Neural cell (in vitro differentiated cells): ENCODE data around the gene SLC2A10. TPM values are rescaled to one million over a fixed set of nuclear protein-coding genes. Genes with fewer than 3 reads are reported as not detected.

Experiments used
- H2AFZ ChIP-seq: fragments of 200-600, 300-800 bp; sonication (generic), shearing (Covaris generic); 2 replicates; pipeline ENCODE4 v1.6.0; 2014; ENCODE audit warnings: low read depth, mild to moderate bottlenecking, antibody characterized with exemption, low read length, moderate library complexity
- H3F3A ChIP-seq: fragments of 200-600 bp; shearing (Covaris generic); 2 replicates; pipeline ENCODE4 v1.6.1; 2016; ENCODE audit warnings: mild to moderate bottlenecking, moderate library complexity, mixed read lengths, antibody characterized with exemption, low read length; ENCODE audit not compliant: insufficient read depth, poor library complexity, severe bottlenecking
- H3K27ac ChIP-seq: fragments of 200-600, 300-800 bp; sonication (generic), shearing (Covaris generic); 2 replicates; pipeline ENCODE4 v1.5.1; 2014; ENCODE audit warnings: mild to moderate bottlenecking, low read length, moderate library complexity
- H3K27me3 ChIP-seq: fragments of 300-800, 200-600 bp; sonication (generic), shearing (Covaris generic); 2 replicates; pipeline ENCODE4 v1.6.0; 2014; ENCODE audit warnings: mild to moderate bottlenecking, low read depth, low read length, moderate library complexity; ENCODE audit not compliant: insufficient read depth
- H3K36me3 ChIP-seq: fragments of 300-800, 200-600 bp; sonication (generic), shearing (Covaris generic); 2 replicates; pipeline ENCODE4 v1.5.1; 2014; ENCODE audit warnings: mild to moderate bottlenecking, antibody characterized with exemption, low read length, moderate library complexity; ENCODE audit not compliant: insufficient read depth
- H3K4me2 ChIP-seq: fragments of 300-800, 200-600 bp; sonication (generic), shearing (Covaris generic); 2 replicates; pipeline ENCODE4 v1.6.0; 2014; ENCODE audit warnings: mild to moderate bottlenecking, low read length
- H3K4me3 ChIP-seq: fragments of 300-800, 200-600 bp; sonication (generic), shearing (Covaris generic); 2 replicates; pipeline ENCODE4 v1.5.1; 2014; ENCODE audit warnings: mild to moderate bottlenecking, low read length, moderate library complexity
- H3K79me2 ChIP-seq: fragments of 200-600 bp; shearing (Covaris generic); replicated peaks from 2 replicates; pipeline ENCODE4 v1.6.0; 2014; ENCODE audit warnings: mild to moderate bottlenecking, low read length, moderate library complexity; ENCODE audit not compliant: insufficient read depth
- H3K9ac ChIP-seq: fragments of 300-800, 200-600 bp; sonication (generic), shearing (Covaris generic); 2 replicates; pipeline ENCODE4 v1.6.1; 2016; ENCODE audit warnings: mild to moderate bottlenecking, low read length, mixed read lengths
- H3K9me2 ChIP-seq: fragments of 200-600 bp; shearing (Covaris generic); 2 replicates; pipeline ENCODE4 v1.6.1; 2016; ENCODE audit warnings: mild to moderate bottlenecking, low read length, mixed read lengths; ENCODE audit not compliant: insufficient read depth
- H3K9me3 ChIP-seq: fragments of 200-600, 300-800 bp; sonication (generic), shearing (Covaris generic); 2 replicates; pipeline ENCODE4 v1.6.1; 2016; ENCODE audit warnings: mild to moderate bottlenecking, mixed run types, low read length, moderate library complexity, mixed read lengths
- H4K20me1 ChIP-seq: fragments of 200-600 bp; shearing (Covaris generic); 2 replicates; pipeline ENCODE4 v1.6.1; 2016; ENCODE audit warnings: mild to moderate bottlenecking, mixed run types; ENCODE audit not compliant: insufficient read depth
- EP300 ChIP-seq: fragments of 450-650 bp; conservative IDR thresholded peaks from 2 replicates; pipeline ENCODE4 v1.6.1; 2014; ENCODE audit warnings: antibody characterized with exemption, mild to moderate bottlenecking, moderate library complexity; ENCODE audit not compliant: poor library complexity, severe bottlenecking
- EZH2 ChIP-seq: fragments of 200-600, 300-800 bp; shearing (Covaris generic), sonication (generic); IDR thresholded peaks from 2 replicates; pipeline ENCODE4 v1.6.1; 2014; ENCODE audit warnings: antibody characterized with exemption, low read length, borderline replicate concordance, mild to moderate bottlenecking; ENCODE audit not compliant: insufficient read depth, poor library complexity, severe bottlenecking
- MXI1 ChIP-seq: fragments of 450-650 bp; conservative IDR thresholded peaks from 2 replicates; pipeline ENCODE4 v1.6.1; 2014; ENCODE audit warnings: antibody characterized with exemption, mild to moderate bottlenecking; ENCODE audit not compliant: poor library complexity, severe bottlenecking
- POLR2AphosphoS5 ChIP-seq: IDR thresholded peaks from 2 replicates; pipeline ENCODE4 v1.6.1; 2012
- RAD21 ChIP-seq: fragments of 450-650 bp; conservative IDR thresholded peaks from 2 replicates; pipeline ENCODE4 v1.6.1; 2014; ENCODE audit warnings: antibody characterized with exemption, mild to moderate bottlenecking, moderate library complexity
- REST ChIP-seq: IDR thresholded peaks from 2 replicates; pipeline ENCODE4 v1.6.1; 2012; ENCODE audit warnings: borderline replicate concordance
- SMC3 ChIP-seq: fragments of 450-650 bp; conservative IDR thresholded peaks from 2 replicates; pipeline ENCODE4 v1.6.1; 2014; ENCODE audit warnings: antibody characterized with exemption, mild to moderate bottlenecking, moderate library complexity; ENCODE audit not compliant: poor library complexity
- TAF1 ChIP-seq: IDR thresholded peaks from 2 replicates; pipeline ENCODE4 v1.6.1; 2012; ENCODE audit warnings: low read depth
- polyA plus RNA-seq: library from polyadenylated mRNA; depleted of rRNA; stranded (reverse); fragments of >200 nt; gene quantifications from 2 replicates; pipeline ENCODE4 v1.2.3, GENCODE V29; 2014
- TF ChIP-seq, protein P1 (sequence below): fragments of 450-650 bp; IDR thresholded peaks from 2 replicates; pipeline ENCODE4 v1.5.1; 2014; ENCODE audit warnings: antibody characterized with exemption, mild to moderate bottlenecking, moderate library complexity; ENCODE audit not compliant: poor library complexity, severe bottlenecking

Gene SLC2A10
- polyA plus RNA-seq, 1 donor from 2014 or later: not detected

GRCh38 chr20:46731770-46732169, 22.3 kb downstream of the SLC2A10 start:
- Histone ChIP-seq H3K4me3 (no peak overlapping the region), H3K27ac (no peak overlapping the region), H3K9me3 (no peaks in the 10 kb centered on the region), H3K79me2 (no peaks in the 10 kb centered on the region), H3K27me3 (no peaks in the 10 kb centered on the region), H3K4me2 (no peak overlapping the region), H3K36me3 (no peaks in the 10 kb centered on the region), H2AFZ (no peak overlapping the region), H4K20me1 (no peaks in the 10 kb centered on the region), H3K9ac (no peak overlapping the region), H3F3A (no peaks in the 10 kb centered on the region), H3K9me2 (no peaks in the 10 kb centered on the region)
- TF ChIP-seq SMC3: no peak
- no peak for TF ChIP-seq POLR2AphosphoS5
- no peak for TF ChIP-seq RAD21
- no peak for TF ChIP-seq REST
- no peak for TF ChIP-seq TAF1
- no peak for TF ChIP-seq MXI1
- no peak for TF ChIP-seq EZH2
- TF ChIP-seq, protein P1, sequence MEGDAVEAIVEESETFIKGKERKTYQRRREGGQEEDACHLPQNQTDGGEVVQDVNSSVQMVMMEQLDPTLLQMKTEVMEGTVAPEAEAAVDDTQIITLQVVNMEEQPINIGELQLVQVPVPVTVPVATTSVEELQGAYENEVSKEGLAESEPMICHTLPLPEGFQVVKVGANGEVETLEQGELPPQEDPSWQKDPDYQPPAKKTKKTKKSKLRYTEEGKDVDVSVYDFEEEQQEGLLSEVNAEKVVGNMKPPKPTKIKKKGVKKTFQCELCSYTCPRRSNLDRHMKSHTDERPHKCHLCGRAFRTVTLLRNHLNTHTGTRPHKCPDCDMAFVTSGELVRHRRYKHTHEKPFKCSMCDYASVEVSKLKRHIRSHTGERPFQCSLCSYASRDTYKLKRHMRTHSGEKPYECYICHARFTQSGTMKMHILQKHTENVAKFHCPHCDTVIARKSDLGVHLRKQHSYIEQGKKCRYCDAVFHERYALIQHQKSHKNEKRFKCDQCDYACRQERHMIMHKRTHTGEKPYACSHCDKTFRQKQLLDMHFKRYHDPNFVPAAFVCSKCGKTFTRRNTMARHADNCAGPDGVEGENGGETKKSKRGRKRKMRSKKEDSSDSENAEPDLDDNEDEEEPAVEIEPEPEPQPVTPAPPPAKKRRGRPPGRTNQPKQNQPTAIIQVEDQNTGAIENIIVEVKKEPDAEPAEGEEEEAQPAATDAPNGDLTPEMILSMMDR: no peak
- no peak for TF ChIP-seq EP300

DNA sequence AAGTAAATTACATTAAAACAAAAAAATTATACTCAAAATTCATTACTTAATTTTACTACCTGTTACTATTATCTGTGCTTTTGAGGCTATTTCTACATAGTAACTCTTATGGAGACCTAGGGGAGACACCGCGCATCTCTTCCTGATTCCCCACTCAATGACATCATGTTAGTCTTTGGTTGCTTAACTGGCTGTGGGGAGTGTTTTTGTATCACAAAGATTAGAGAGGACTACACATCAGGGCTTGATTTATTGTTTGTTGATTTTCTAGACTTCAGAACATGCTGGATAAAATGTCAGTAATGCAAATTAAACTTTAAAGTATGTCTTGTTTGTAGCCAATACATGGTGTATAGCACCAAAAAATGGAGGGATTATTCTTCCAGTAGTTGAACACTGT, 26.0 kb downstream of the SLC2A10 start:
- no peak overlapping the region for H3K4me2 ChIP-seq

More for the DNA sequence above, 26.0 kb downstream of the SLC2A10 start:
- no peak overlapping the region for H3K27ac ChIP-seq
- H3K27me3 ChIP-seq: no peaks in the 10 kb centered on the region
- no peaks in the 10 kb centered on the region for H3K36me3 ChIP-seq
- no peak for TF ChIP-seq RAD21
- TF ChIP-seq MXI1: no peak
- TF ChIP-seq, protein P1: no peak
- TF ChIP-seq TAF1: no peak
- no peak for TF ChIP-seq EZH2
- no peak for TF ChIP-seq REST
- TF ChIP-seq EP300: no peak
- no peak for TF ChIP-seq SMC3
- no peak for TF ChIP-seq POLR2AphosphoS5
- H2AFZ ChIP-seq: no peak overlapping the region
- no peaks in the 10 kb centered on the region for H3K9me3 ChIP-seq
- no peak overlapping the region for H3K9ac ChIP-seq
- no peaks in the 10 kb centered on the region for H4K20me1 ChIP-seq
- H3K79me2 ChIP-seq: no peaks in the 10 kb centered on the region
- H3K4me3 ChIP-seq: no peak overlapping the region
- H3F3A ChIP-seq: no peaks in the 10 kb centered on the region
- H3K9me2 ChIP-seq: no peaks in the 10 kb centered on the region
